HUES6 (cell line): ENCODE results near the gene MYO9B.
"Not testable (repeated sequence)": the region's sequence is repeated elsewhere in the genome, so short reads cannot be mapped to it uniquely, and the experiment has no call there.

Experiments
- H3K27ac ChIP-seq: 2 replicates; pipeline ENCODE4 v1.7.0; 2013; ENCODE audit warnings: low read depth, mild to moderate bottlenecking, low read length, inconsistent platforms
- H3K27me3 ChIP-seq: 2 replicates; pipeline ENCODE4 v1.6.1; 2013; ENCODE audit warnings: low read length; ENCODE audit not compliant: control insufficient read depth, insufficient read depth
- H3K36me3 ChIP-seq: 2 replicates; pipeline ENCODE4 v1.6.1; 2013; ENCODE audit warnings: low read length; ENCODE audit not compliant: control insufficient read depth, insufficient read depth
- H3K4me1 ChIP-seq: 2 replicates; pipeline ENCODE4 v1.6.1; 2013; ENCODE audit warnings: low read length; ENCODE audit not compliant: control insufficient read depth, insufficient read depth
- H3K4me3 ChIP-seq: 2 replicates; pipeline ENCODE4 v1.5.1; 2013; ENCODE audit warnings: low read depth, low read length
- H3K9ac ChIP-seq: one replicate; pipeline ENCODE4 v1.6.1; 2013; ENCODE audit warnings: mild to moderate bottlenecking, low read length
- H3K9me3 ChIP-seq: 2 replicates; pipeline ENCODE4 v1.6.1; 2013; ENCODE audit warnings: low read depth, low read length; ENCODE audit not compliant: control insufficient read depth, insufficient read depth

The MYO9B gene

GRCh38 chr19:17148130-17148529 is 72.6 kb downstream of the MYO9B start:
- H3K4me1 ChIP-seq: no peaks in the 10 kb centered on the region
- H3K27me3 ChIP-seq: no peaks in the 10 kb centered on the region
- no peaks in the 10 kb centered on the region for H3K9me3 ChIP-seq
- H3K27ac ChIP-seq: no peak overlapping the region
- H3K9ac ChIP-seq: no peak overlapping the region
- no peak overlapping the region for H3K4me3 ChIP-seq
- H3K36me3 ChIP-seq: peaks cover 38% of the 10 kb centered on the region

GRCh38 chr19:17149393-17150135 is 74.0 kb downstream of the MYO9B start:
- Histone ChIP-seq H3K9ac (no peak overlapping the region), H3K4me1 (no peaks in the 10 kb centered on the region), H3K27ac (no peak overlapping the region), H3K27me3 (no peaks in the 10 kb centered on the region), H3K4me3 (no peak overlapping the region), H3K9me3 (no peaks in the 10 kb centered on the region), H3K36me3 (peaks cover 49% of the 10 kb centered on the region)

- Histone ChIP-seq H3K27ac (no peak overlapping the region), H3K36me3 (peaks cover 57% of the 10 kb centered on the region), H3K27me3 (no peaks in the 10 kb centered on the region), H3K4me1 (no peaks in the 10 kb centered on the region), H3K9ac (no peak overlapping the region), H3K9me3 (no peaks in the 10 kb centered on the region), H3K4me3 (no peak overlapping the region)
These were observed 78.4 kb downstream of the MYO9B start for GRCh38 chr19:17153996-17154395.

GRCh38 chr19:17155251-17155650 is 79.7 kb downstream of the MYO9B start:
- no peaks in the 10 kb centered on the region for H3K27me3 ChIP-seq
- no peak overlapping the region for H3K4me3 ChIP-seq
- H3K36me3 ChIP-seq: peaks cover 58% of the 10 kb centered on the region
- no peaks in the 10 kb centered on the region for H3K9me3 ChIP-seq
- H3K27ac ChIP-seq: no peak overlapping the region
- no peak overlapping the region for H3K9ac ChIP-seq
- peaks cover 9% of the 10 kb centered on the region for H3K4me1 ChIP-seq

- Histone ChIP-seq H3K4me1 (peaks cover 11% of the 10 kb centered on the region), H3K9me3 (no peaks in the 10 kb centered on the region), H3K27ac (no peak overlapping the region), H3K36me3 (peaks cover 61% of the 10 kb centered on the region), H3K9ac (no peak overlapping the region), H3K27me3 (no peaks in the 10 kb centered on the region), H3K4me3 (no peak overlapping the region)
These were observed 80.8 kb downstream of the MYO9B start for GRCh38 chr19:17156296-17156946.

- no peaks in the 10 kb centered on the region for H3K27me3 ChIP-seq
- H3K4me3 ChIP-seq: no peak overlapping the region
- H3K4me1 ChIP-seq: peaks cover 11% of the 10 kb centered on the region
- no peak overlapping the region for H3K9ac ChIP-seq
- peaks cover 58% of the 10 kb centered on the region for H3K36me3 ChIP-seq
- H3K9me3 ChIP-seq: no peaks in the 10 kb centered on the region
- no peak overlapping the region for H3K27ac ChIP-seq
These were observed 81.3 kb downstream of the MYO9B start for GRCh38 chr19:17156947-17157302.

- no peak overlapping the region for H3K27ac ChIP-seq
- H3K4me1 ChIP-seq: peaks cover 11% of the 10 kb centered on the region
- H3K9ac ChIP-seq: no peak overlapping the region
- no peaks in the 10 kb centered on the region for H3K27me3 ChIP-seq
- no peak overlapping the region for H3K4me3 ChIP-seq
- peaks cover 3% of the 10 kb centered on the region; the same call in 1 of the 2 replicates for H3K9me3 ChIP-seq
- H3K36me3 ChIP-seq: peaks cover 67% of the 10 kb centered on the region
These were observed 83.0 kb downstream of the MYO9B start for GRCh38 chr19:17158584-17158983.

- H3K36me3 ChIP-seq: peaks cover 65% of the 10 kb centered on the region
- H3K27me3 ChIP-seq: no peaks in the 10 kb centered on the region
- H3K27ac ChIP-seq: no peak overlapping the region
- no peak overlapping the region for H3K9ac ChIP-seq
- H3K9me3 ChIP-seq: peaks cover 5% of the 10 kb centered on the region; the same call in 1 of the 2 replicates
- H3K4me3 ChIP-seq: no peak overlapping the region
- H3K4me1 ChIP-seq: peaks cover 11% of the 10 kb centered on the region
These were observed 84.2 kb downstream of the MYO9B start for GRCh38 chr19:17159466-17160393.

- Histone ChIP-seq H3K4me1 (peaks cover 11% of the 10 kb centered on the region), H3K36me3 (peaks cover 65% of the 10 kb centered on the region), H3K27me3 (no peaks in the 10 kb centered on the region)
These were observed 85.3 kb downstream of the MYO9B start for GRCh38 chr19:17160908-17161307.

GRCh38 chr19:17162131-17162530 is 86.6 kb downstream of the MYO9B start:
- Histone ChIP-seq H3K36me3 (peaks cover 65% of the 10 kb centered on the region), H3K4me1 (peaks cover 11% of the 10 kb centered on the region)
- not testable (repeated sequence) for H3K27ac ChIP-seq, H3K27me3 ChIP-seq, H3K9me3 ChIP-seq, H3K4me3 ChIP-seq, H3K9ac ChIP-seq

More at GRCh38 chr19:17160908-17161307, 85.3 kb downstream of the MYO9B start:
- H3K4me3 ChIP-seq: no peak overlapping the region
- H3K9me3 ChIP-seq: peaks cover 5% of the 10 kb centered on the region; the same call in 1 of the 2 replicates
- H3K27ac ChIP-seq: no peak overlapping the region
- no peak overlapping the region for H3K9ac ChIP-seq
